ENCODE data around the gene ONECUT1. TPM values are rescaled to one million over a fixed set of nuclear protein-coding genes. Genes with fewer than 3 reads are reported as not detected.

Gene ONECUT1
- total and polyA plus RNA-seq, 3 experiments from 2014 or later = not detected

- peaks cover 20 to 55% (median 33%) of the 10 kb centered on the region in 3 donors for H3K4me1 Mint-ChIP-seq
- Histone ChIP-seq H3K27me3 (ENCODE audit: insufficient read depth, low read length, poor library complexity, severe bottlenecking) (peaks cover 65% of the 10 kb centered on the region), H3K36me3 (ENCODE audit: insufficient read depth, low read length) (no peaks in the 10 kb centered on the region), H3K9me3 (ENCODE audit: low read length) (no peaks in the 10 kb centered on the region), H3K4me3 (ENCODE audit: low read length) (no peak overlapping the region), H3K4me1 (ENCODE audit: insufficient read depth, low read length) (peaks cover 14% of the 10 kb centered on the region), H3K27ac (ENCODE audit: low read depth, low read length) (no peak overlapping the region)
- POLR2A ChIA-PET = no interaction called here
- H3K4me3 Mint-ChIP-seq = peak overlapping the region in 6 of 7 donors; percentile 23 to 81 (median 40)
- peaks cover 72 to 81% of the 10 kb centered on the region in 2 donors for H3K27me3 Mint-ChIP-seq
- H3K9me3 Mint-ChIP-seq = peaks cover 0 to 2% (median 0%) of the 10 kb centered on the region in 5 donors
- H3K36me3 Mint-ChIP-seq = no peaks in the 10 kb centered on the region
- H3K27ac Mint-ChIP-seq = peak overlapping the region in 1 of 8 donors; percentile 47
- CTCF ChIA-PET = interaction anchor here (1.1 kb wide), 1 partner anchor 9 kb away, joined by 3 read pairs; no protein-coding TSS in a partner anchor
- DNase-seq = no peak
Observed at GRCh38 chr15:52788099-52788986, 1.8 kb downstream of the ONECUT1 start.

- peak overlapping the region in 5 of 7 donors; percentile 17 to 58 (median 26) for H3K4me3 Mint-ChIP-seq
Observed at GRCh38 chr15:52787549-52788098, 2.5 kb downstream of the ONECUT1 start.

GRCh38 chr15:52787123-52787503 lies 3.0 kb downstream of the ONECUT1 start:
- Mint-ChIP-seq H3K4me3 (no peak overlapping the region), H3K36me3 (no peaks in the 10 kb centered on the region), H3K9me3 (peaks cover 0 to 3% (median 0%) of the 10 kb centered on the region in 5 donors), H3K27me3 (peaks cover 69 to 81% of the 10 kb centered on the region in 2 donors), H3K27ac (no peak overlapping the region), H3K4me1 (peaks cover 21 to 61% (median 34%) of the 10 kb centered on the region in 3 donors)
- no peak overlapping the region for H3K4me3 ChIP-seq (ENCODE audit: low read length)
- H3K27me3 ChIP-seq (ENCODE audit: insufficient read depth, low read length, poor library complexity, severe bottlenecking) = peaks cover 73% of the 10 kb centered on the region
- POLR2A ChIA-PET = no interaction called here
- H3K4me1 ChIP-seq (ENCODE audit: insufficient read depth, low read length) = peaks cover 14% of the 10 kb centered on the region
- no peaks in the 10 kb centered on the region for H3K9me3 ChIP-seq (ENCODE audit: low read length)
- CTCF ChIA-PET = no interaction called here
- H3K36me3 ChIP-seq (ENCODE audit: insufficient read depth, low read length) = no peaks in the 10 kb centered on the region
- DNase-seq = no peak
- no peak overlapping the region for H3K27ac ChIP-seq (ENCODE audit: low read depth, low read length)

More at GRCh38 chr15:52787549-52788098, 2.5 kb downstream of the ONECUT1 start:
- Histone ChIP-seq H3K36me3 (ENCODE audit: insufficient read depth, low read length) (no peaks in the 10 kb centered on the region), H3K27me3 (ENCODE audit: insufficient read depth, low read length, poor library complexity, severe bottlenecking) (peaks cover 71% of the 10 kb centered on the region), H3K4me1 (ENCODE audit: insufficient read depth, low read length) (peaks cover 14% of the 10 kb centered on the region), H3K4me3 (ENCODE audit: low read length) (no peak overlapping the region), H3K9me3 (ENCODE audit: low read length) (no peaks in the 10 kb centered on the region), H3K27ac (ENCODE audit: low read depth, low read length) (no peak overlapping the region)
- DNase-seq = no peak
- H3K4me1 Mint-ChIP-seq = peaks cover 21 to 61% (median 34%) of the 10 kb centered on the region in 3 donors
- CTCF ChIA-PET = no interaction called here
- no peaks in the 10 kb centered on the region for H3K36me3 Mint-ChIP-seq
- H3K27ac Mint-ChIP-seq = no peak overlapping the region
- H3K27me3 Mint-ChIP-seq = peaks cover 72 to 81% of the 10 kb centered on the region in 2 donors
- H3K9me3 Mint-ChIP-seq = peaks cover 0 to 3% (median 0%) of the 10 kb centered on the region in 5 donors
- POLR2A ChIA-PET = no interaction called here

GRCh38 chr15:52786436-52787122 lies 3.6 kb downstream of the ONECUT1 start:
- Histone ChIP-seq H3K27ac (ENCODE audit: low read depth, low read length) (no peak overlapping the region), H3K9me3 (ENCODE audit: low read length) (no peaks in the 10 kb centered on the region), H3K4me3 (ENCODE audit: low read length) (no peak overlapping the region), H3K36me3 (ENCODE audit: insufficient read depth, low read length) (no peaks in the 10 kb centered on the region), H3K4me1 (ENCODE audit: insufficient read depth, low read length) (peaks cover 14% of the 10 kb centered on the region), H3K27me3 (ENCODE audit: insufficient read depth, low read length, poor library complexity, severe bottlenecking) (peaks cover 77% of the 10 kb centered on the region)
- H3K9me3 Mint-ChIP-seq = peaks cover 0 to 3% (median 0%) of the 10 kb centered on the region in 5 donors
- no peaks in the 10 kb centered on the region for H3K36me3 Mint-ChIP-seq
- H3K27me3 Mint-ChIP-seq = peaks cover 69 to 81% of the 10 kb centered on the region in 2 donors
- CTCF ChIA-PET = no interaction called here
- DNase-seq = no peak
- POLR2A ChIA-PET = no interaction called here
- H3K4me3 Mint-ChIP-seq = no peak overlapping the region
- H3K4me1 Mint-ChIP-seq = peaks cover 21 to 61% (median 34%) of the 10 kb centered on the region in 3 donors
- peak overlapping the region in 1 of 8 donors; percentile 43 for H3K27ac Mint-ChIP-seq

GRCh38 chr15:52785672-52786406 lies 4.3 kb downstream of the ONECUT1 start:
- H3K4me1 ChIP-seq (ENCODE audit: insufficient read depth, low read length) = peaks cover 14% of the 10 kb centered on the region

GRCh38 chr15:52784799-52785671 lies 5.1 kb downstream of the ONECUT1 start:
- peaks cover 74 to 87% of the 10 kb centered on the region in 2 donors for H3K27me3 Mint-ChIP-seq
- ChIA-PET CTCF (interaction anchor here (1.2 kb wide), 1 partner anchor 12 kb away, joined by 4 read pairs; no protein-coding TSS in a partner anchor), POLR2A (no interaction called here)
- H3K4me3 ChIP-seq (ENCODE audit: low read length) = no peak overlapping the region
- no peak for DNase-seq
- H3K27me3 ChIP-seq (ENCODE audit: insufficient read depth, low read length, poor library complexity, severe bottlenecking) = peaks cover 73% of the 10 kb centered on the region
- peak overlapping the region in 4 of 7 donors; percentile 8 to 41 (median 24) for H3K4me3 Mint-ChIP-seq
- H3K9me3 ChIP-seq (ENCODE audit: low read length) = no peaks in the 10 kb centered on the region
- peaks cover 14% of the 10 kb centered on the region for H3K4me1 ChIP-seq (ENCODE audit: insufficient read depth, low read length)
- H3K27ac Mint-ChIP-seq = no peak overlapping the region
- H3K36me3 Mint-ChIP-seq = no peaks in the 10 kb centered on the region
- no peak overlapping the region for H3K27ac ChIP-seq (ENCODE audit: low read depth, low read length)
- H3K9me3 Mint-ChIP-seq = peaks cover 0 to 3% (median 0%) of the 10 kb centered on the region in 5 donors
- H3K36me3 ChIP-seq (ENCODE audit: insufficient read depth, low read length) = no peaks in the 10 kb centered on the region
- H3K4me1 Mint-ChIP-seq = peaks cover 25 to 63% (median 43%) of the 10 kb centered on the region in 3 donors

More at GRCh38 chr15:52785672-52786406, 4.3 kb downstream of the ONECUT1 start:
- H3K27ac ChIP-seq (ENCODE audit: low read depth, low read length) = no peak overlapping the region
- ChIA-PET POLR2A (no interaction called here), CTCF (no interaction called here)
- Mint-ChIP-seq H3K4me1 (peaks cover 21 to 62% (median 35%) of the 10 kb centered on the region in 3 donors), H3K36me3 (no peaks in the 10 kb centered on the region), H3K27me3 (peaks cover 67 to 83% of the 10 kb centered on the region in 2 donors), H3K9me3 (peaks cover 0 to 3% (median 0%) of the 10 kb centered on the region in 5 donors), H3K4me3 (peak overlapping the region in 4 of 7 donors; percentile 8 to 41 (median 32)), H3K27ac (peak overlapping the region in 1 of 8 donors; percentile 43)
- no peak overlapping the region for H3K4me3 ChIP-seq (ENCODE audit: low read length)
- no peak for DNase-seq
- H3K9me3 ChIP-seq (ENCODE audit: low read length) = no peaks in the 10 kb centered on the region
- no peaks in the 10 kb centered on the region for H3K36me3 ChIP-seq (ENCODE audit: insufficient read depth, low read length)
- H3K27me3 ChIP-seq (ENCODE audit: insufficient read depth, low read length, poor library complexity, severe bottlenecking) = peaks cover 77% of the 10 kb centered on the region
